Measurements from ENCODE around the gene GABRB2.

- TF ChIP-seq POLR2AphosphoS5 (IDR thresholded peaks at IDR 0.05; ENCODE audit: low read depth, low read length) (no peak), TAF1 (IDR thresholded peaks at IDR 0.05; ENCODE audit: borderline replicate concordance, insufficient read depth, low read length) (no peak), SIN3A (IDR thresholded peaks at IDR 0.05; ENCODE audit: borderline replicate concordance, insufficient read depth, low read length) (no peak), FOXP2 (optimal IDR thresholded peaks at IDR 0.05; ENCODE audit: borderline replicate concordance, extremely low read depth, extremely low read length, insufficient read depth) (no peak)
- TF ChIP-seq, protein P1, sequence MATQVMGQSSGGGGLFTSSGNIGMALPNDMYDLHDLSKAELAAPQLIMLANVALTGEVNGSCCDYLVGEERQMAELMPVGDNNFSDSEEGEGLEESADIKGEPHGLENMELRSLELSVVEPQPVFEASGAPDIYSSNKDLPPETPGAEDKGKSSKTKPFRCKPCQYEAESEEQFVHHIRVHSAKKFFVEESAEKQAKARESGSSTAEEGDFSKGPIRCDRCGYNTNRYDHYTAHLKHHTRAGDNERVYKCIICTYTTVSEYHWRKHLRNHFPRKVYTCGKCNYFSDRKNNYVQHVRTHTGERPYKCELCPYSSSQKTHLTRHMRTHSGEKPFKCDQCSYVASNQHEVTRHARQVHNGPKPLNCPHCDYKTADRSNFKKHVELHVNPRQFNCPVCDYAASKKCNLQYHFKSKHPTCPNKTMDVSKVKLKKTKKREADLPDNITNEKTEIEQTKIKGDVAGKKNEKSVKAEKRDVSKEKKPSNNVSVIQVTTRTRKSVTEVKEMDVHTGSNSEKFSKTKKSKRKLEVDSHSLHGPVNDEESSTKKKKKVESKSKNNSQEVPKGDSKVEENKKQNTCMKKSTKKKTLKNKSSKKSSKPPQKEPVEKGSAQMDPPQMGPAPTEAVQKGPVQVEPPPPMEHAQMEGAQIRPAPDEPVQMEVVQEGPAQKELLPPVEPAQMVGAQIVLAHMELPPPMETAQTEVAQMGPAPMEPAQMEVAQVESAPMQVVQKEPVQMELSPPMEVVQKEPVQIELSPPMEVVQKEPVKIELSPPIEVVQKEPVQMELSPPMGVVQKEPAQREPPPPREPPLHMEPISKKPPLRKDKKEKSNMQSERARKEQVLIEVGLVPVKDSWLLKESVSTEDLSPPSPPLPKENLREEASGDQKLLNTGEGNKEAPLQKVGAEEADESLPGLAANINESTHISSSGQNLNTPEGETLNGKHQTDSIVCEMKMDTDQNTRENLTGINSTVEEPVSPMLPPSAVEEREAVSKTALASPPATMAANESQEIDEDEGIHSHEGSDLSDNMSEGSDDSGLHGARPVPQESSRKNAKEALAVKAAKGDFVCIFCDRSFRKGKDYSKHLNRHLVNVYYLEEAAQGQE (IDR thresholded peaks at IDR 0.05; ENCODE audit: insufficient read depth in 1 of 2, low read depth in 2 of 2, low read length in 2 of 2) = no peak
These were observed 155.5 kb downstream of the GABRB2 start for GRCh38 chr5:161391016-161391415.

Data from PFSK-1 (cell line).